ENCODE data around the gene TCP11L2. TPM values are rescaled to one million over a fixed set of nuclear protein-coding genes. Genes with fewer than 3 reads are reported as not detected.

The TCP11L2 gene
- total and polyA plus RNA-seq, 3 donors from 2014 or later, result 15.8 to 33.9 (median 31.0) TPM

DNA sequence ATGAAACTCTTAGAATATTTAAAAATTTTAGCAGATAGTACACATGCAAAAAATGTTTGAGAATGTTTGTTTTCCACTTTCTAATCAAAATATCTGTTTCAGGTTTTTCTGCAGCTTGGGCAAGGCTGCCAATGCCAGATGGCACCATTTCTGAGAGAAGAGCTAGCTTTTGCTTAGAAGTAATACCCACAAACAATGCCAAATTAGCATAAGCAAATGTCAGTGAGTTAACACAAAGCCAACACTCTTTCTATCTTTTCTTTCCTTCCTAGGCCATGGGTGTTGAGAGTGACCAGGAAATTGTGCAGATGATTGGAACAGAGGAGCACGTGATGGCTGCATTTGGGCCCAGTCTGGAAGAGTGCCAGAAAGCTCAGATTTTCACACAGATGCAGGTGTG is 90.2 kb downstream of the TCP11L2 start:
- H3K4me3 ChIP-seq, result no peak overlapping the region
- WGBS, 2 donors, result 80 to 92% methylated on average over 1 of the region's 1 CpG
- TF ChIP-seq POLR2A (IDR thresholded peaks at IDR 0.05), result no peak
- TF ChIP-seq, protein P1, sequence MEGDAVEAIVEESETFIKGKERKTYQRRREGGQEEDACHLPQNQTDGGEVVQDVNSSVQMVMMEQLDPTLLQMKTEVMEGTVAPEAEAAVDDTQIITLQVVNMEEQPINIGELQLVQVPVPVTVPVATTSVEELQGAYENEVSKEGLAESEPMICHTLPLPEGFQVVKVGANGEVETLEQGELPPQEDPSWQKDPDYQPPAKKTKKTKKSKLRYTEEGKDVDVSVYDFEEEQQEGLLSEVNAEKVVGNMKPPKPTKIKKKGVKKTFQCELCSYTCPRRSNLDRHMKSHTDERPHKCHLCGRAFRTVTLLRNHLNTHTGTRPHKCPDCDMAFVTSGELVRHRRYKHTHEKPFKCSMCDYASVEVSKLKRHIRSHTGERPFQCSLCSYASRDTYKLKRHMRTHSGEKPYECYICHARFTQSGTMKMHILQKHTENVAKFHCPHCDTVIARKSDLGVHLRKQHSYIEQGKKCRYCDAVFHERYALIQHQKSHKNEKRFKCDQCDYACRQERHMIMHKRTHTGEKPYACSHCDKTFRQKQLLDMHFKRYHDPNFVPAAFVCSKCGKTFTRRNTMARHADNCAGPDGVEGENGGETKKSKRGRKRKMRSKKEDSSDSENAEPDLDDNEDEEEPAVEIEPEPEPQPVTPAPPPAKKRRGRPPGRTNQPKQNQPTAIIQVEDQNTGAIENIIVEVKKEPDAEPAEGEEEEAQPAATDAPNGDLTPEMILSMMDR (IDR thresholded peaks at IDR 0.05), result no peak
- no peak overlapping the region for H3K27ac ChIP-seq
- H3K4me1 ChIP-seq, result no peaks in the 10 kb centered on the region
- intact Hi-C loops (cut with DNase I; ENCODE audit: low total_unique reads), result no loop called here
- H3K9me3 ChIP-seq, result no peaks in the 10 kb centered on the region
- H3K27me3 ChIP-seq, result no peaks in the 10 kb centered on the region
- H3K36me3 ChIP-seq (ENCODE audit: low read depth, missing control alignments), result no peaks in the 10 kb centered on the region
- DNase-seq, result no peak

Small RNA genes lying within 50 kb of the gene (small RNA-seq; reads per million reads assigned to genes)
- 0 reads per million in 2 donors for gene RNU7-94P

Other genes starting within 250 kb of the TCP11L2 start
- gene NUAK1, start 163.8 kb upstream of the TCP11L2 start, total RNA-seq, result 1 to 10 TPM; 6.6 to 8.2 TPM
- 9.1 TPM for gene NUAK1, start 163.8 kb upstream of the TCP11L2 start, polyA plus RNA-seq (ENCODE audit: insufficient read depth, low read depth, low replicate concordance)
- gene CKAP4, start 54.7 kb upstream of the TCP11L2 start, total RNA-seq, result 10 to 100 TPM; 26.8 to 31.3 TPM
- gene CKAP4, start 54.7 kb upstream of the TCP11L2 start, polyA plus RNA-seq (ENCODE audit: insufficient read depth, low read depth, low replicate concordance), result 31.2 TPM
- 10 to 100 TPM; 13.0 to 15.3 TPM for gene POLR3B, start 55.0 kb downstream of the TCP11L2 start, total RNA-seq
- gene POLR3B, start 55.0 kb downstream of the TCP11L2 start, polyA plus RNA-seq (ENCODE audit: insufficient read depth, low read depth, low replicate concordance), result 9.1 TPM

All from testis (tissue), 3 donors.